Right forelimb (tissue), 1 donor: ENCODE measurements around the gene BAD.
A peak's percentile ranks its signal among the peaks of the same experiment; 100 is the strongest.

ENCODE experiments used
- DNase-seq: peaks from one replicate; pipeline ENCODE4 v3.0.0-alpha.2; 2018

The BAD gene

GRCh38 chr11:64275841-64276240, 8.6 kb downstream of the BAD start:
- DNase-seq, result no peak

- DNase-seq, result no peak
These were observed 9.2 kb downstream of the BAD start for GRCh38 chr11:64275031-64275800.

GRCh38 chr11:64269540-64270220, 14.8 kb downstream of the BAD start:
- peak; percentile 99 for DNase-seq

- DNase-seq, result no peak
These were observed 15.4 kb downstream of the BAD start for GRCh38 chr11:64268893-64269539.

- no peak for DNase-seq
These were observed 16.2 kb downstream of the BAD start for GRCh38 chr11:64268025-64268892.

- DNase-seq, result no peak
These were observed 17.1 kb downstream of the BAD start for GRCh38 chr11:64267207-64267945.

GRCh38 chr11:64266339-64266738, 18.1 kb downstream of the BAD start:
- no peak for DNase-seq

GRCh38 chr11:64265176-64266160, 19.0 kb downstream of the BAD start:
- no peak for DNase-seq

- no peak for DNase-seq
These were observed 20.1 kb downstream of the BAD start for GRCh38 chr11:64264371-64264852.

GRCh38 chr11:64263947-64264317, 20.5 kb downstream of the BAD start:
- DNase-seq, result no peak

- DNase-seq, result no peak
These were observed 21.2 kb downstream of the BAD start for GRCh38 chr11:64263021-64263946.

GRCh38 chr11:64262271-64263002, 22.0 kb downstream of the BAD start:
- DNase-seq, result no peak

- DNase-seq, result no peak
These were observed 22.8 kb downstream of the BAD start for GRCh38 chr11:64261556-64262080.

- DNase-seq, result no peak
These were observed 24.2 kb downstream of the BAD start for GRCh38 chr11:64260147-64260708.

GRCh38 chr11:64259533-64260067, 24.9 kb downstream of the BAD start:
- no peak for DNase-seq

- DNase-seq, result no peak
These were observed 25.4 kb downstream of the BAD start for GRCh38 chr11:64258946-64259532.

GRCh38 chr11:64258356-64258755, 26.1 kb downstream of the BAD start:
- no peak for DNase-seq

- no peak for DNase-seq
These were observed 28.2 kb downstream of the BAD start for GRCh38 chr11:64256300-64256699.
